GM10847 (cell line): ENCODE measurements around the gene GALNT11.

ENCODE experiments used
- POLR2A ChIP-seq: IDR thresholded peaks from 2 replicates; pipeline ENCODE4 v1.6.1; 2011; ENCODE audit not compliant: insufficient read length; ENCODE audit errors: extremely low read depth

GALNT11 gene

GRCh38 chr7:152015600-152015999, 9.9 kb upstream of the GALNT11 start:
- TF ChIP-seq POLR2A = no peak

DNA sequence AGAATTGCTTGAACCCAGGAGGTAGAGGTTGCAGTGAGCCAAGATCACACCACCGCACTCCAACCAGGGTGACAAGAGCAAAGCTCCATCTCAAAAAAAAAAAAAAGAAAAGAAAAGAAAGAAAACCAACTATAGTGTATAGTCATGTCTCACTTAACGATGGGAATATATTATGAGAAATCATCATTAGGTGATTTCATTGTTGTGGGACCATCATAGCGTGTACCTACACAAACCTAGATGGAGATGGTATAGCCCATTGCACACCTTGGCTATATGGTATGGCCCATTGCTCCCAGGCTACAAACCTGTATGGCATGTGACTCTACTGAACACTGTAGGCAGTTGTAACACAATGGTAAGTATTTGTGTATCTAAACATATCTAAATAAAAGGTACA, 8.5 kb upstream of the GALNT11 start:
- TF ChIP-seq POLR2A = no peak

GRCh38 chr7:152025937-152026890, 740 bp downstream of the GALNT11 start:
- TF ChIP-seq POLR2A = no peak

GRCh38 chr7:152035817-152036216, 10.3 kb downstream of the GALNT11 start:
- no peak for TF ChIP-seq POLR2A

- TF ChIP-seq POLR2A = no peak
These were observed 21.1 kb downstream of the GALNT11 start for GRCh38 chr7:152046531-152046930.

- no peak for TF ChIP-seq POLR2A
These were observed 22.6 kb downstream of the GALNT11 start for GRCh38 chr7:152048051-152048450.

GRCh38 chr7:152050547-152050971, 25.1 kb downstream of the GALNT11 start:
- no peak for TF ChIP-seq POLR2A

GRCh38 chr7:152051968-152052367, 26.5 kb downstream of the GALNT11 start:
- TF ChIP-seq POLR2A = no peak

DNA sequence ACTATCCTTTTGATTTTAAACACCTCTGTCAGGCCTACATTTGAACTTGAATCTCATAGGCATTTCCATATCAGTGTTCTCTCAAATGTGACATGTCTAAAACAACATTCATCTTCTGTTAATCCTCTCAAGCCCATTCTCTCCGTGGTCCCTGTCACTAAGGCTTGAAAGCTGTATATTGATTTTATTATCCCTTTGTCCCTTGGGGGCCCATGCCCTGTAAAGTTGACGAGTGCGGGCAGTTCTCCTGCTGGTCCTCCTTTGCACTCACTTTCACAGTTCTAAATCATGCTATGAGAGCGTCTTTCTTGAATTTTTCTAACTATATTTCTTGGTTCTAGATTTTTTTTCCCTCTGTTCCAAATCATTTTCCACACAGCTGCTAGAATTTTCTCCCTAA, 27.3 kb downstream of the GALNT11 start:
- no peak for TF ChIP-seq POLR2A

DNA sequence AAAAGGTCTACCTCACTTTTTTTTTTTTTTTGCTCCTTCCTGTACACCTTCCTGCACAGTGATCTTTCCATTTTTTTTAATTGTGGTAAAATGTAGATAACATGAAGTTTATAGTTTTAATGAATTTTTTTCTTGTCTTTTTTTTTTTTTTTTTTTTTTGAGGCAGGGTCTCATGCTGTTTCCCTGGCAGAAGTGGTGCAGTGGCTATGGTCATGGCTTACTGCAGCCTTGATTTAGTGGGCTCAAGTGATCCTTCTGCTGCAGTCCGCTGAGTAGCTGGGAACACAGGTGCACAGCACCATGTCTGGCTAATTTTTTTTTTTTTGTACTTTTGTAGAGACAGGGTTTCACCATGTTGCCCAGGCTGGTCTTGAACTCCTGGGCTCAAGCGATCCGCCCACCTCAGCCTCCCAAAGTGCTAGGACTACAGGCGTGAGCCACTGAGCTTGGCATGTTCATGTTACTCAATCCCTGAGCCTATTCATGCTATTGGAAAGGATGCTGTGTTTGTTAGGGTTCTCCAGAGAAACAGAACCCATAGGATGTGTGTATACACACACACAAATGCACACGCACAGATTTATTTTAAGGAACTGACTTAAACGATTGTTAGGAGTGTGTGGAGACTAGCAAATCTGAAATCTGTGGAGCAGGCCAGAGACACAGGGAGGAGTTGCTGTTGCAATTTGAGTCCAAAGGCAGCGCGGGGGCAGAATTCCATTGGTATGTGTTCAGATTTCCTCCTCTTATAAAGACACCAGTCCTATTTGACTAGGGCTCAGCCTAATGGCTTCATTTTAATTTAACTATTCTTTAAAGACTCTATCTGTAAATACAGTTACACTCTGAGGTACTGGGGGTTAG, 29.1 kb downstream of the GALNT11 start:
- no peak for TF ChIP-seq POLR2A

- TF ChIP-seq POLR2A = no peak
These were observed 31.3 kb downstream of the GALNT11 start for GRCh38 chr7:152056621-152057274.

DNA sequence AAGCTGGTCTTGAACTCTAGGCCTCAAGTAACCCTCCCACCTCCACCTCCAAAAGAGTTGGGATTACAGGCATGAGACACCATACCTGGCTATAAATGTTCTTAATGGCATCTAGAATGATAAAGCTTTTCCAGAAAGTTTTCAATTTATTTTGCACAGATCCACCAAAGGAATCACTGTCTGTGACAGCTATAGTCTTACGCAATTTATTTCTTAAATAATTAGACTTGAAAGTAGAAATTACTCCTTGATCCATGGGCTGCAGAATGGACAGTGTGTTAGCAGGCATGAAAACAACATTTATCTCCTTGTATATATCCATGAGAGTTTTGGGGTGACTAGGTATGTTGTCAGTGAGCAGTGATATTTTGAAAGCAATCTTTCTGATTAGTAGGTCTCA, 33.8 kb downstream of the GALNT11 start:
- no peak for TF ChIP-seq POLR2A

GRCh38 chr7:152072421-152072820, 46.9 kb downstream of the GALNT11 start:
- no peak for TF ChIP-seq POLR2A

GRCh38 chr7:152073352-152073751, 47.9 kb downstream of the GALNT11 start:
- no peak for TF ChIP-seq POLR2A

- TF ChIP-seq POLR2A = no peak
These were observed 49.2 kb downstream of the GALNT11 start for GRCh38 chr7:152074673-152075072.

DNA sequence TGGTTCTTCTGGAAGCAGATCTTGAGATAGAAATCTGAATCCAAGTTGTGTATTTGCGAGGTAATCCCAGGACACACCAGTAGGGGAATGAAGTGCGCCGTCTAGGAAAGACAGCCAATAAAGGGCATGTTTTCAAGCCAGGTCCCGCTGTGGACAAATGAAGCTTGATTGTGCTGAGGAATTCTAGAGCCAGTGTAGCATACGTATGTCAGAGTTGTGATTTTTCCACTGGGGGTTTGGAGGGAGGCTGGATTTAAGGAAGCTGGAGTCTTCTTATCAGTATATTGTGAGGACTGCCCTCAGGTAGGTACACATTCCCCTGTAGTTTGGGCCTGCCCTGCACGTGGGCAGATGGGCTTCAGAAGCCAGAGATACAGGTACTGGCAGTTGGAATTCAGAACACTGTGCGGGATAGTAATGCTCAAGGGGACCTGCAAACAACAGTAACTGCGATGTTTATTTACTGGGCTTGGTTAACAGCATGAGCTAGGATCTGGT, 50.9 kb downstream of the GALNT11 start:
- no peak for TF ChIP-seq POLR2A
